HCT116 (cell line): ENCODE measurements around the gene GRB10. TPM values are rescaled to one million over a fixed set of nuclear protein-coding genes. Genes with fewer than 3 reads are reported as not detected.

Experiments used
- ATAC-seq: fragments of 200-7000 bp; cut with Tn5 transposase; 2 replicates; pipeline ENCODE4 v1.9.1; 2020; ENCODE audit warnings: mild to moderate bottlenecking, moderate library complexity
- BruUV-seq: library from RNA; stranded (reverse); fragments of 400-500 nt; replicated peaks from 2 replicates; lab custom pipeline; 2021; lab: Mats Ljungman, UMichigan
- CTCF ChIA-PET: fragments of 300-600 bp; sonication (Branson Sonifier 250); formaldehyde crosslinking; loops from one replicate; lab custom pipeline; 2021; ENCODE audit warnings: antibody characterized with exemption; lab: Charles Lee
- POLR2A ChIA-PET: fragments of 300-600, 350-600 bp; sonication (Branson Sonifier 250); formaldehyde crosslinking; loops from one replicate; lab custom pipeline; 2021; ENCODE audit warnings: antibody characterized with exemption; lab: Charles Lee
- RAD21 ChIA-PET, 2 experiments: fragments of 300-600 bp; sonication (Branson Sonifier 250); formaldehyde crosslinking; loops; one replicate each; lab custom pipeline; 2023; ENCODE audit warnings: low total read pairs in 2 of 2; ENCODE audit not compliant: uncharacterized antibody in 2 of 2, unreplicated experiment in 2 of 2, low non-redundant PET in 1 of 2; lab: Charles Lee
- DNase-seq: peaks from one replicate; pipeline ENCODE4 v3.0.0-alpha.2; 2010; ENCODE audit warnings: low read depth, low spot score
- H2AFZ ChIP-seq: fragments of 200-600 bp; shearing (Covaris generic), sonication (generic); 2 replicates; pipeline ENCODE4 v1.6.1; 2017; ENCODE audit warnings: low read depth, mixed run types, mixed read lengths, antibody characterized with exemption, low read length; ENCODE audit not compliant: poor library complexity, severe bottlenecking
- H3K27ac ChIP-seq: 2 replicates; pipeline ENCODE4 v1.5.1; 2012; ENCODE audit warnings: low read depth, low read length
- H3K27me3 ChIP-seq: fragments of 200-600 bp; sonication (generic); 2 replicates; pipeline ENCODE4 v1.6.1; 2016; ENCODE audit warnings: mixed run types, low read length, mixed read lengths; ENCODE audit not compliant: insufficient read depth
- H3K36me3 ChIP-seq, 2 experiments: fragments of 200-500 bp in 1 of 2; fragments of 200-600 bp in 1 of 2; sonication (Bioruptor generic) in 1 of 2; sonication (generic) in 1 of 2; 2 replicates each; pipeline versions ENCODE4 v1.5.1 to v1.6.1; 2014 to 2016; ENCODE audit warnings: low read length in 2 of 2, inconsistent platforms in 1 of 2, mixed read lengths in 1 of 2, mixed run types in 1 of 2; ENCODE audit not compliant: insufficient read depth in 2 of 2, control insufficient read depth in 1 of 2
- H3K4me1 ChIP-seq, 2 experiments: fragments of 200-600 bp in 1 of 2; sonication (generic) in 1 of 2; 2 replicates each; pipeline versions ENCODE4 v1.5.1 to v1.6.1; 2012 to 2017; ENCODE audit warnings: low read length in 2 of 2, inconsistent platforms in 1 of 2, mild to moderate bottlenecking in 1 of 2, mixed read lengths in 1 of 2, mixed run types in 1 of 2, moderate library complexity in 1 of 2; ENCODE audit not compliant: insufficient read depth in 2 of 2, control insufficient read depth in 1 of 2
- H3K4me2 ChIP-seq: fragments of 200-600 bp; sonication (generic); 2 replicates; pipeline ENCODE4 v1.6.1; 2017; ENCODE audit warnings: mixed run types, low read length, mixed read lengths
- H3K4me3 ChIP-seq, 2 experiments: fragments of 200-600 bp in 1 of 2; sonication (generic) in 1 of 2; replicated peaks in 1 of 2; 2 replicates each; pipeline ENCODE4 v1.5.1; 2011 to 2016; ENCODE audit warnings: low read length in 2 of 2, control low read depth in 1 of 2, low read depth in 1 of 2, mild to moderate bottlenecking in 1 of 2, mixed read lengths in 1 of 2, mixed run types in 1 of 2
- H3K79me2 ChIP-seq: fragments of 200-600 bp; sonication (generic); 2 replicates; pipeline ENCODE4 v1.6.1; 2017; ENCODE audit warnings: mild to moderate bottlenecking, mixed run types, low read length, moderate library complexity, mixed read lengths; ENCODE audit not compliant: insufficient read depth
- H3K9ac ChIP-seq: fragments of 200-600 bp; sonication (generic); 2 replicates; pipeline ENCODE4 v1.6.1; 2016; ENCODE audit warnings: low read length, mixed read lengths
- H3K9me2 ChIP-seq: fragments of 200-600 bp; sonication (generic), shearing (Covaris generic); 2 replicates; pipeline ENCODE4 v1.6.1; 2017; ENCODE audit warnings: mixed run types, mild to moderate bottlenecking, moderate library complexity; ENCODE audit not compliant: insufficient read depth
- H3K9me3 ChIP-seq, 2 experiments: fragments of 200-500 bp in 1 of 2; fragments of 200-600 bp in 1 of 2; sonication (Bioruptor generic) in 1 of 2; sonication (generic) in 1 of 2; 2 replicates each; pipeline ENCODE4 v1.6.1; 2014 to 2017; ENCODE audit warnings: low read length in 2 of 2, mixed read lengths in 2 of 2, inconsistent platforms in 1 of 2, low read depth in 1 of 2, mild to moderate bottlenecking in 1 of 2, mixed run types in 1 of 2, moderate library complexity in 1 of 2; ENCODE audit not compliant: control insufficient read depth in 1 of 2, insufficient read depth in 1 of 2
- H4K20me1 ChIP-seq: fragments of 200-600 bp; sonication (generic), shearing (Covaris generic); 2 replicates; pipeline ENCODE4 v1.6.1; 2017; ENCODE audit warnings: mixed run types, mild to moderate bottlenecking, moderate library complexity; ENCODE audit not compliant: insufficient read depth
- CEBPB ChIP-seq: IDR thresholded peaks from 2 replicates; pipeline ENCODE4 v1.6.1; 2012; ENCODE audit warnings: low read depth
- EGR1 ChIP-seq: IDR thresholded peaks from 2 replicates; pipeline ENCODE4 v1.6.1; 2012; ENCODE audit warnings: low read depth
- ELF1 ChIP-seq: IDR thresholded peaks from 2 replicates; pipeline ENCODE4 v1.6.1; 2012; ENCODE audit warnings: low read depth, borderline replicate concordance
- EZH2 ChIP-seq: fragments of 200-600 bp; sonication (generic); IDR thresholded peaks from 2 replicates; pipeline ENCODE4 v1.6.1; 2017; ENCODE audit warnings: antibody characterized with exemption, mixed run types
- EZH2phosphoT487 ChIP-seq: fragments of 200-600 bp; IDR thresholded peaks from 2 replicates; pipeline ENCODE4 v1.6.1; 2018; ENCODE audit warnings: antibody characterized with exemption, borderline replicate concordance
- FOSL1 ChIP-seq: IDR thresholded peaks from 2 replicates; pipeline ENCODE4 v1.6.1; 2012; ENCODE audit warnings: low read depth
- JUND ChIP-seq: IDR thresholded peaks from 2 replicates; pipeline ENCODE4 v1.6.1; 2012
- MAX ChIP-seq: IDR thresholded peaks from 2 replicates; pipeline ENCODE4 v1.6.1; 2012
- POLR2AphosphoS5 ChIP-seq: IDR thresholded peaks from 2 replicates; pipeline ENCODE4 v1.6.1; 2011; ENCODE audit warnings: mild to moderate bottlenecking, low read depth, low read length, moderate library complexity
- RAD21 ChIP-seq: IDR thresholded peaks from 2 replicates; pipeline ENCODE4 v1.6.1; 2012; ENCODE audit warnings: low read depth, mild to moderate bottlenecking
- SIN3A ChIP-seq: IDR thresholded peaks from 2 replicates; pipeline ENCODE4 v1.6.1; 2012; ENCODE audit warnings: low read depth
- SRF ChIP-seq: IDR thresholded peaks from 2 replicates; pipeline ENCODE4 v1.6.1; 2012; ENCODE audit warnings: low read depth
- TCF7L2 ChIP-seq: IDR thresholded peaks from 2 replicates; pipeline ENCODE4 v1.7.0; 2011; ENCODE audit warnings: borderline replicate concordance, inconsistent platforms; ENCODE audit not compliant: insufficient read depth, insufficient read length; ENCODE audit errors: extremely low read depth
- YY1 ChIP-seq: IDR thresholded peaks from 2 replicates; pipeline ENCODE4 v1.6.1; 2011; ENCODE audit warnings: low read length, low read depth, moderate library complexity, mild to moderate bottlenecking; ENCODE audit not compliant: insufficient replicate concordance; ENCODE audit errors: extremely low read depth
- ZFX ChIP-seq: fragments of 450-650 bp; IDR thresholded peaks from 2 replicates; pipeline ENCODE4 v1.6.1; 2017
- ZNF274 ChIP-seq: fragments of 200-500 bp; sonication (Bioruptor generic); IDR thresholded peaks from 2 replicates; pipeline ENCODE4 v1.6.1; 2014; ENCODE audit warnings: mild to moderate bottlenecking, low read depth, low read length, inconsistent platforms
- intact Hi-C: fragments of 100-400 bp; cut with micrococcal nuclease; formaldehyde crosslinking; loops from 2 replicates; pipeline ENCODE4 v1.10.0; 2022
- total RNA-seq: library from RNA; stranded (reverse); gene quantifications from one replicate; pipeline ENCODE4 v1.2.1, GENCODE V29; 2021; ENCODE audit not compliant: unreplicated experiment
- TF ChIP-seq, protein P1 (sequence below): IDR thresholded peaks from 2 replicates; pipeline ENCODE4 v1.6.1; 2012

GRB10 gene
- total RNA-seq, 1 experiment from 2014 or later: 37.3 TPM

DNA sequence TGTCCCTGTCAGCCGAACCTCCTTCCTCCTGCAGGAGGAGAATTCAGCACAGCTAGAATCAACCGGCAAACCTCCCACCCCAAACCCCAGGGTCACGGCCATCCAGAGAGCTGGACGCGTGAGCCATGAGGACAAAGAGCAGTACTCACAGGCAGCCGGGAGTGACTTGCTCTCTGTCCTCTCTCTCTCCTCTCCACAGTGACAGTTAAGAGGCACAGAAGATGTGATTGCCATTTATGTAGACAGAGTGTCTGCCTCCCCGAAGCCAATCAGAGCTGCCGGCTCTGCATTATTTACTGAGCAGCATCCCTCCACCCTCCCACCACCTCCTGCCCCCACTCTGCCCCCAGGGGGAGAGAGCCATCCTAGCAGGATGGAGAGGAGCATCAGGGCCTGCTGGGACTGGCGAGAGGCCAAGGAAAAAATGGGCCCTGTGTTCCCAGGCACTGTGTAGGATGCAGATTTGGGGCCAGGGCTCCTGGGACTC, 221.8 kb downstream of the GRB10 start:
- Histone ChIP-seq H3K27ac (no peak overlapping the region), H3K4me2 (no peak overlapping the region), H3K9ac (no peak overlapping the region), H4K20me1 (no peaks in the 10 kb centered on the region), H3K4me1 (no peaks in the 10 kb centered on the region), H3K9me3 (no peaks in the 10 kb centered on the region), H3K36me3 (no peaks in the 10 kb centered on the region), H3K4me3 (no peak overlapping the region), H3K79me2 (no peaks in the 10 kb centered on the region), H2AFZ (no peak overlapping the region), H3K27me3 (peaks cover 35% of the 10 kb centered on the region), H3K9me2 (no peaks in the 10 kb centered on the region)
- DNase-seq (no peak), ATAC-seq (no peak)
- intact Hi-C loops: no loop called here
- ChIA-PET POLR2A (interaction anchor here (0.5 kb wide), 1 partner anchor 50 kb away, joined by 3 read pairs; no protein-coding TSS in a partner anchor), RAD21 (no interaction called here), CTCF (no interaction called here)
- no TSS peak for BruUV-seq
- no peak for TF ChIP-seq CEBPB
- TF ChIP-seq TCF7L2: no peak
- no peak for TF ChIP-seq ZFX
- no peak for TF ChIP-seq ELF1
- TF ChIP-seq SRF: no peak
- TF ChIP-seq YY1: no peak
- no peak for TF ChIP-seq RAD21
- TF ChIP-seq POLR2AphosphoS5: no peak
- TF ChIP-seq EZH2: no peak
- TF ChIP-seq, protein P1, sequence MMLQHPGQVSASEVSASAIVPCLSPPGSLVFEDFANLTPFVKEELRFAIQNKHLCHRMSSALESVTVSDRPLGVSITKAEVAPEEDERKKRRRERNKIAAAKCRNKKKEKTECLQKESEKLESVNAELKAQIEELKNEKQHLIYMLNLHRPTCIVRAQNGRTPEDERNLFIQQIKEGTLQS: no peak
- no peak for TF ChIP-seq EGR1
- TF ChIP-seq MAX: no peak
- TF ChIP-seq SIN3A: no peak
- no peak for TF ChIP-seq FOSL1
- no peak for TF ChIP-seq JUND
- no peak for TF ChIP-seq EZH2phosphoT487
- no peak for TF ChIP-seq ZNF274
